Calu3 (cell line): ENCODE results near the gene BMPER. TPM values are rescaled to one million over a fixed set of nuclear protein-coding genes. Genes with fewer than 3 reads are reported as not detected.

Experiments used
- BruUV-seq: library from RNA; stranded (reverse); fragments of 400-500 nt; replicated peaks from 2 replicates; lab custom pipeline; 2021; lab: Mats Ljungman, UMichigan
- CTCF ChIA-PET: fragments of 300-600 bp; sonication (Branson Sonifier 250); formaldehyde crosslinking; loops from one replicate; lab custom pipeline; 2022; ENCODE audit warnings: antibody characterized with exemption; lab: Charles Lee
- DNase-seq: peaks from one replicate; pipeline ENCODE4 v3.0.0; 2022
- H3K27ac Mint-ChIP-seq: one replicate; pipeline ENCODE4 v1.8.0; 2022; ENCODE audit warnings: mixed read lengths; ENCODE audit not compliant: unreplicated experiment
- H3K27me3 Mint-ChIP-seq: one replicate; pipeline ENCODE4 v1.8.0; 2022; ENCODE audit warnings: mixed read lengths; ENCODE audit not compliant: unreplicated experiment
- H3K36me3 Mint-ChIP-seq: one replicate; pipeline ENCODE4 v1.8.0; 2022; ENCODE audit warnings: mild to moderate bottlenecking, moderate library complexity, mixed read lengths; ENCODE audit not compliant: insufficient read depth, unreplicated experiment
- H3K4me1 Mint-ChIP-seq: one replicate; pipeline ENCODE4 v1.8.0; 2022; ENCODE audit warnings: mild to moderate bottlenecking, low read depth, mixed read lengths; ENCODE audit not compliant: unreplicated experiment
- H3K4me3 Mint-ChIP-seq: one replicate; pipeline ENCODE4 v1.8.0; 2022; ENCODE audit warnings: mild to moderate bottlenecking, low read depth, moderate library complexity, mixed read lengths; ENCODE audit not compliant: unreplicated experiment
- H3K9me3 Mint-ChIP-seq: one replicate; pipeline ENCODE4 v1.8.0; 2022; ENCODE audit warnings: low read depth, mixed read lengths; ENCODE audit not compliant: unreplicated experiment
- intact Hi-C: fragments of 100-400 bp; cut with micrococcal nuclease; formaldehyde crosslinking; loops from one replicate; pipeline ENCODE4 v1.10.0; 2022; ENCODE audit not compliant: unreplicated experiment
- total RNA-seq: library from RNA; stranded (reverse); gene quantifications from 2 replicates; pipeline ENCODE4 v1.2.3, GENCODE V29; 2022
- TF ChIP-seq, protein P1 (sequence below): fragments of 200-600 bp; IDR thresholded peaks from one replicate; pipeline ENCODE4 v1.8.0; 2022; ENCODE audit warnings: antibody characterized with exemption; ENCODE audit not compliant: unreplicated experiment

BMPER gene
- total RNA-seq, 1 experiment from 2014 or later, result not detected

DNA sequence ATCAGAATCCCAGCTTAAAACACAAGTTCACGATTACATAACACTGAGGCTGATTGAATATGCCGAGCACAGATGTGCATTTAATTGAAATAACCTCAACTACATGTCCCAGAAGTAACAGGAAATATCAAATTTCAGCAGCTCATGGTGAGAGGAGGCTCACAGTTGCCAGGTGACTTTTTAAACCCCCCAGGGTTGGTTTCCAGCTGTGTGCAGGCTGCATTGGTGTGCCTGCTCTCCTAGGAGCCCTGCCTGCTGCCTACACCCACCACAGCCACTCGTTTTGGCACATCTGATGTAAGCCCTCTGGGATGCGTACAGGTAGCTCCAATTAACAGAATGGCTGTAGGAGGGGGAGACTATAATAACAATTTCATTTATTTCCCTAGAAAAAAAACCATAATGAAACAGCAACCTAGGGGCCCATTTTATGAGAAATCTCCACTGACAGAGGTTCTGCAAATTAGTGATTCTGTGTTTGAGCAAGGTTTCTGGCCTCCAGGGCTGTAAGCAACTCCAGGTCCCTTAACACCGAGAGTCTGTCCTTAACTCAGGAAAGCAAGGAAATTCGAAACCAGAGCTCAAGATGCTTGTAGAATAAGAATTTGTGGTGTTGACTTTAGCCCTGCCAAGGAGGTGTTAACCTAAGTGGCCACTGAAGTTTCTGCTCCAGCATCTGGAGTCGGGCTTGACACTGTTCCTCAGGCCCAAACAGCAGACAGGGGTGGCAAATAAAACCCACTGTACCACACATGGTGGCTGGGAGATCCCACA lies 161.9 kb downstream of the BMPER start:
- intact Hi-C loops, result loop anchor here (5.0 kb wide), 1 partner anchor 80 kb away; no protein-coding TSS in a partner anchor
- TF ChIP-seq, protein P1, sequence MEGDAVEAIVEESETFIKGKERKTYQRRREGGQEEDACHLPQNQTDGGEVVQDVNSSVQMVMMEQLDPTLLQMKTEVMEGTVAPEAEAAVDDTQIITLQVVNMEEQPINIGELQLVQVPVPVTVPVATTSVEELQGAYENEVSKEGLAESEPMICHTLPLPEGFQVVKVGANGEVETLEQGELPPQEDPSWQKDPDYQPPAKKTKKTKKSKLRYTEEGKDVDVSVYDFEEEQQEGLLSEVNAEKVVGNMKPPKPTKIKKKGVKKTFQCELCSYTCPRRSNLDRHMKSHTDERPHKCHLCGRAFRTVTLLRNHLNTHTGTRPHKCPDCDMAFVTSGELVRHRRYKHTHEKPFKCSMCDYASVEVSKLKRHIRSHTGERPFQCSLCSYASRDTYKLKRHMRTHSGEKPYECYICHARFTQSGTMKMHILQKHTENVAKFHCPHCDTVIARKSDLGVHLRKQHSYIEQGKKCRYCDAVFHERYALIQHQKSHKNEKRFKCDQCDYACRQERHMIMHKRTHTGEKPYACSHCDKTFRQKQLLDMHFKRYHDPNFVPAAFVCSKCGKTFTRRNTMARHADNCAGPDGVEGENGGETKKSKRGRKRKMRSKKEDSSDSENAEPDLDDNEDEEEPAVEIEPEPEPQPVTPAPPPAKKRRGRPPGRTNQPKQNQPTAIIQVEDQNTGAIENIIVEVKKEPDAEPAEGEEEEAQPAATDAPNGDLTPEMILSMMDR, result no peak
- Mint-ChIP-seq H3K36me3 (no peaks in the 10 kb centered on the region), H3K9me3 (no peaks in the 10 kb centered on the region), H3K4me1 (peaks cover 54% of the 10 kb centered on the region), H3K27me3 (no peaks in the 10 kb centered on the region), H3K4me3 (no peak overlapping the region), H3K27ac (no peak overlapping the region)
- CTCF ChIA-PET, result interaction anchor here (0.6 to 3.1 kb wide), 5 partner anchors 19 to 85 kb away, joined by 3 to 12 read pairs (median 4); no protein-coding TSS in a partner anchor
- DNase-seq, result peak; percentile 45
- no TSS peak for BruUV-seq

DNA sequence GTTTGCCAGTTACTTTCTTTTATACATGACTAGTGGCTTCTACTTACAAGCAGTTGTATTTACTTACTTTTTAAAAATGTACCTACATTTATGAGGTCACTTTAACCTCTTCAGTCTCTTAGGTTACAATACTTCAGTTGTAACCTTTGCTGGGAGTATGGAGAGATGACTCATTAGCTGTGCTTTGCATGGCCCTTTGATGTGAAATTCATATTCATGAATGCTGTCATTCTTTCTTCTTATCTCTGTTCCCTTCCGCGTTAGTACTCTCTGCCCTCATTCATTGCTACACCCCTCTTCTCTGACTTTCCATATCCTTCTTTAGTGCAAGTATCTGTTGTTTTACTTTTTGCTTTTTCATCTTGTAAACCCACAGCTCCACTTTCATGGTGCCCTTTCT lies 164.3 kb downstream of the BMPER start:
- DNase-seq, result peak; percentile 43
- Mint-ChIP-seq H3K9me3 (no peaks in the 10 kb centered on the region), H3K36me3 (no peaks in the 10 kb centered on the region), H3K4me1 (peaks cover 54% of the 10 kb centered on the region), H3K4me3 (peak overlapping the region; percentile 6), H3K27me3 (no peaks in the 10 kb centered on the region), H3K27ac (peak overlapping the region; percentile 43)
- no TSS peak for BruUV-seq
- intact Hi-C loops, result loop anchor here (5.0 kb wide), 2 partner anchors 32 to 82 kb away; no protein-coding TSS in a partner anchor
- CTCF ChIA-PET, result interaction anchor here (0.9 to 3.1 kb wide), 5 partner anchors 9 to 137 kb away, joined by 3 to 12 read pairs (median 9); no protein-coding TSS in a partner anchor
- TF ChIP-seq, protein P1, result no peak

DNA sequence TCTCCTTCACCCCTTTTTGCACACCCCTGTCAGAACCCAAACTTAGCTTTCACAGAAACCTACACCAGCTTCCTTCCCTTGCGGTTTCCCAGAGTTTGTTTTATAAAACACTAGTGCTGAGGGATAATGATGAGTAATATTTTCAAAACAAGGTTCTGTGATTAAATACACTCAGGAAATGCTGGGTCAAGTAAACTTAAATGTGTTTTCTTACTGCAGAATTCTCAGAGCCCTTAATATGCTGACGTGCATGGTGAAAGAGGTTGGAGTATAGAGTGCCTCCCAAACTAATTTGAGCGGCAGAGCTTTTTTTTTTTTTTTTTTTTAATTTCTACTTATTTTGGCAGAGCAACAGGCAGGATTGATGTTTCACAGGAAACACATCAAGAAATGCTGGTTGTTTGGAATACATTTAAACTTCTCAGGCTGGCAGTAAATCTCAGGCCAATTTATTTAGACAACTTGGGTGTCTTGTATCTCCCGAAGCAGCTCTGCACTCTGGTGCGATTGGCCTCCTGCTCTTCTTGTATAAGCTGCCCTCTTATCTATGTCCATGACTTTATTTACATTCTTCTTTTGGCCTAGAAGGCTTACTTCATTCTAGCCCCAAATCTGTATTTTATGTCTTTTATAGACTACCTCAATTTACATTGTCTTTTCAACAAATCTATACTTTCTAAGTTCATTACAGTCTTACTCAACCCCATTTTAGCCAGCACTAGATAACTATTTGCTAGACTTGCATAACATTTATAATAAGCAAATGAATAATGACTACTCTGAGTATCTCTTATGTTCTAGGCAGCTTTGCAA lies 165.4 kb downstream of the BMPER start:
- H3K36me3 Mint-ChIP-seq, result no peaks in the 10 kb centered on the region
- CTCF ChIA-PET, result interaction anchor here (0.6 to 3.1 kb wide), 8 partner anchors 10 to 570 kb away, joined by 3 to 12 read pairs (median 6); no protein-coding TSS in a partner anchor
- intact Hi-C loops, result loop anchor here (5.0 kb wide), 1 partner anchor 33 kb away; no protein-coding TSS in a partner anchor
- TF ChIP-seq, protein P1, result no peak
- peak overlapping the region; percentile 6 for H3K4me3 Mint-ChIP-seq
- BruUV-seq, result no TSS peak
- peaks cover 45% of the 10 kb centered on the region for H3K4me1 Mint-ChIP-seq
- peak overlapping the region; percentile 43 for H3K27ac Mint-ChIP-seq
- no peaks in the 10 kb centered on the region for H3K27me3 Mint-ChIP-seq
- H3K9me3 Mint-ChIP-seq, result no peaks in the 10 kb centered on the region
- DNase-seq, result no peak

DNA sequence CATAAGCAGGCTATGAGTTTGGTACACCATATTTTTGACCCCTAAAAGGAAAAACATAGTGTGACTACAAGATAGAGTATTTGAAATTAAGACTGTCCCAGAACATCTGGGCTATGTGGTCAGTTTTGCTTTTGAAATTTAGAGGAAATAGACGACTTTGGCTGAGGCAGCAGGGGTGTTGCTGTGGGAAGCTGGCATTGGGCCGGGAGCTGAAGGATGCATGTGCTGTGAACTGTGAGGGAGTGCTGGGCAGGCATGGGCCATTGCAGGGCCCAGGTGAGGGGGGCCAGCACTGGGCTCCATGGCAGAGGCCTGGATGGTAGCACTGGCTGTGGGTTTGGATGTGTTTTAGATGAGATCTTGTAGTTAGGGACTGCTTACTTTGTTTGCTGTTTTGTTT lies 168.3 kb downstream of the BMPER start:
- CTCF ChIA-PET, result interaction anchor here (0.6 to 1.1 kb wide), 2 partner anchors 10 to 16 kb away, joined by 3 read pairs; no protein-coding TSS in a partner anchor
- Mint-ChIP-seq H3K36me3 (no peaks in the 10 kb centered on the region), H3K27ac (no peak overlapping the region), H3K27me3 (no peaks in the 10 kb centered on the region), H3K9me3 (no peaks in the 10 kb centered on the region), H3K4me1 (peaks cover 24% of the 10 kb centered on the region), H3K4me3 (no peak overlapping the region)
- TF ChIP-seq, protein P1, result no peak
- BruUV-seq, result no TSS peak
- intact Hi-C loops, result loop anchor here (5.0 kb wide), 1 partner anchor 36 kb away; no protein-coding TSS in a partner anchor
- no peak for DNase-seq
